HL-60 (cell line): Measurements from ENCODE around the gene ATG4A.

Experiments
- DNase-seq, 2 experiments: peaks; one replicate each; pipeline ENCODE4 v3.0.0-alpha.2; 2010 to 2020; ENCODE audit warnings: low read depth in 1 of 2, low spot score in 1 of 2
- H3K27ac ChIP-seq: fragments of 250-450 bp; sonication (Bioruptor Pico); replicated peaks from 2 replicates; pipeline ENCODE4 v1.5.1; 2020; ENCODE audit warnings: mild to moderate bottlenecking, moderate library complexity
- H3K27me3 ChIP-seq: fragments of 250-450 bp; sonication (Bioruptor Pico); 2 replicates; pipeline ENCODE4 v1.5.1; 2021; ENCODE audit warnings: mild to moderate bottlenecking, moderate library complexity; ENCODE audit not compliant: insufficient read depth, poor library complexity, severe bottlenecking
- H3K4me3 ChIP-seq: replicated peaks from 2 replicates; pipeline ENCODE4 v1.5.1; 2011; ENCODE audit warnings: mild to moderate bottlenecking, control low read depth, low read length; ENCODE audit not compliant: insufficient read depth
- CTCF ChIP-seq: IDR thresholded peaks from one replicate; pipeline ENCODE4 v1.5.1; 2011; ENCODE audit warnings: low read length, control low read depth, inconsistent platforms; ENCODE audit not compliant: insufficient read depth
- GABPA ChIP-seq: IDR thresholded peaks from 2 replicates; pipeline ENCODE4 v1.6.1; 2012; ENCODE audit warnings: low read depth
- POLR2AphosphoS5 ChIP-seq: IDR thresholded peaks from 2 replicates; pipeline ENCODE4 v1.6.1; 2012; ENCODE audit warnings: low read depth
- REST ChIP-seq: IDR thresholded peaks from 2 replicates; pipeline ENCODE4 v1.6.1; 2012; ENCODE audit warnings: low read depth; ENCODE audit not compliant: insufficient replicate concordance
- SPI1 ChIP-seq: IDR thresholded peaks from 2 replicates; pipeline ENCODE4 v1.6.1; 2012; ENCODE audit warnings: low read depth, mild to moderate bottlenecking, borderline replicate concordance

ATG4A gene

GRCh38 chrX:108105473-108105872 lies 13.9 kb downstream of the ATG4A start:
- Histone ChIP-seq H3K27me3 (no peaks in the 10 kb centered on the region), H3K27ac (peak overlapping the region; percentile 18; the same call in 1 of the 2 replicates), H3K4me3 (no peak overlapping the region)
- no peak for DNase-seq
- TF ChIP-seq SPI1: no peak
- TF ChIP-seq CTCF: no peak
- no peak for TF ChIP-seq POLR2AphosphoS5
- no peak for TF ChIP-seq REST
- TF ChIP-seq GABPA: no peak

GRCh38 chrX:108114541-108114940 lies 23.0 kb downstream of the ATG4A start:
- TF ChIP-seq CTCF (no peak), GABPA (no peak), REST (no peak), POLR2AphosphoS5 (no peak), SPI1 (no peak)
- no peak for DNase-seq
- H3K4me3 ChIP-seq: no peak overlapping the region
- H3K27ac ChIP-seq: no peak overlapping the region
- H3K27me3 ChIP-seq: no peaks in the 10 kb centered on the region

- DNase-seq: no peak
- TF ChIP-seq GABPA (no peak), REST (no peak), POLR2AphosphoS5 (no peak), CTCF (no peak), SPI1 (no peak)
- H3K27ac ChIP-seq: no peak overlapping the region
- no peak overlapping the region for H3K4me3 ChIP-seq
- H3K27me3 ChIP-seq: no peaks in the 10 kb centered on the region
Observed at GRCh38 chrX:108117988-108118387, 26.4 kb downstream of the ATG4A start.
